Neural progenitor cell (in vitro differentiated cells): ENCODE results near the gene PROSER1. TPM values are rescaled to one million over a fixed set of nuclear protein-coding genes. Genes with fewer than 3 reads are reported as not detected.

Source experiments
- DNase-seq: peaks from one replicate; pipeline ENCODE4 v3.0.0-alpha.2; 2016; ENCODE audit warnings: low spot score
- H2AFZ ChIP-seq: fragments of 200-600 bp; sonication (generic); replicated peaks from 2 replicates; pipeline ENCODE4 v1.6.1; 2016; ENCODE audit warnings: antibody characterized with exemption
- H3F3A ChIP-seq: fragments of 200-600 bp; sonication (generic); 2 replicates; pipeline ENCODE4 v1.6.1; 2016; ENCODE audit warnings: antibody characterized with exemption, low read depth
- H3K27ac ChIP-seq: fragments of 200-600 bp; sonication (generic); 2 replicates; pipeline ENCODE4 v1.5.1; 2016; ENCODE audit warnings: mild to moderate bottlenecking
- H3K27me3 ChIP-seq: fragments of 200-600 bp; sonication (generic); 2 replicates; pipeline ENCODE4 v1.6.1; 2016; ENCODE audit warnings: mild to moderate bottlenecking, moderate library complexity
- H3K36me3 ChIP-seq: fragments of 200-600 bp; sonication (generic); 2 replicates; pipeline ENCODE4 v1.5.1; 2016
- H3K4me1 ChIP-seq: fragments of 200-600 bp; sonication (generic); 2 replicates; pipeline ENCODE4 v1.6.1; 2016; ENCODE audit warnings: mixed run types
- H3K4me2 ChIP-seq: fragments of 200-600 bp; sonication (generic); 2 replicates; pipeline ENCODE4 v1.6.1; 2016
- H3K4me3 ChIP-seq: fragments of 200-600 bp; sonication (generic); 2 replicates; pipeline ENCODE4 v1.5.1; 2016
- H3K79me2 ChIP-seq: fragments of 200-600 bp; sonication (generic); 2 replicates; pipeline ENCODE4 v1.6.1; 2016; ENCODE audit warnings: low read depth
- H3K9ac ChIP-seq: fragments of 200-600 bp; sonication (generic); 2 replicates; pipeline ENCODE4 v1.6.1; 2016
- H3K9me3 ChIP-seq: fragments of 200-600 bp; sonication (generic); 2 replicates; pipeline ENCODE4 v1.5.1; 2016; ENCODE audit warnings: low read depth
- H4K20me1 ChIP-seq: fragments of 200-600 bp; sonication (generic); 2 replicates; pipeline ENCODE4 v1.6.1; 2016; ENCODE audit warnings: low read depth
- H3K27ac Mint-ChIP-seq: 3 replicates; pipeline ENCODE4 v1.8.0; 2021; ENCODE audit warnings: mixed read lengths
- H3K27me3 Mint-ChIP-seq: 2 replicates; pipeline ENCODE4 v1.8.0; 2022; ENCODE audit warnings: low read depth, mild to moderate bottlenecking, inconsistent platforms, moderate library complexity, mixed read lengths; ENCODE audit not compliant: insufficient read depth
- H3K36me3 Mint-ChIP-seq: 3 replicates; pipeline ENCODE4 v1.8.0; 2021; ENCODE audit warnings: mixed read lengths
- H3K4me1 Mint-ChIP-seq: 3 replicates; pipeline ENCODE4 v1.8.0; 2021; ENCODE audit warnings: mixed read lengths
- H3K4me3 Mint-ChIP-seq: 3 replicates; pipeline ENCODE4 v1.8.0; 2021; ENCODE audit warnings: mild to moderate bottlenecking, moderate library complexity, mixed read lengths
- H3K9me3 Mint-ChIP-seq: 3 replicates; pipeline ENCODE4 v1.8.0; 2020; ENCODE audit warnings: mixed read lengths
- EZH2 ChIP-seq: fragments of 200-600 bp; sonication (generic); IDR thresholded peaks from 2 replicates; pipeline ENCODE4 v1.6.1; 2017; ENCODE audit warnings: antibody characterized with exemption, mild to moderate bottlenecking, moderate library complexity
- EZH2phosphoT487 ChIP-seq: fragments of 200-600 bp; sonication (generic); IDR thresholded peaks from 2 replicates; pipeline ENCODE4 v1.6.1; 2017; ENCODE audit warnings: antibody characterized with exemption
- total RNA-seq: library from RNA; depleted of rRNA; stranded (reverse); fragments of >200 nt; gene quantifications from 2 replicates; pipeline ENCODE4 v1.2.3, GENCODE V29; 2015; ENCODE audit warnings: low replicate concordance
- TF ChIP-seq, protein P1 (sequence below): fragments of 200-600 bp; sonication (generic); IDR thresholded peaks from 2 replicates; pipeline ENCODE4 v1.5.1; 2017; ENCODE audit warnings: antibody characterized with exemption, mild to moderate bottlenecking

Gene PROSER1
- total RNA-seq, 1 donor from 2014 or later, result 72.0 TPM

DNA sequence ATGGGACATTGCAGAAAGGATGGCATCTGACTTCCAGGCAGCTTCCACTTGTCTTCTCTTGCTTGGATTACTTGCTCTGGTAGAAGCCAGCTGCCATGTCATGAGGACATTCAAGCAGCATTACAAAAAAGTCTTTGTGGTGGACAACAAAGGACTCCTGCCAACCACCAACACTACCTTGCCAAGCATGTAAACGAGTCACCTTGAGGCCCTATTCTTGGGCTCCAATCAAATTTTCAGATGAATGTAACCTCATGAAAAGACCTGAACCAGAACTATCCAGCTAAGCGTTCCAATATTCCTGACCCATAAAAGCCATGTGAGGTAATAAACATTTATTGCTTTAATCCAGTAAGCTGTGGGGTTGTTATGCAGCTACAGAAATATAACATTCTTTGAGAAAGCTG is 12.5 kb downstream of the PROSER1 start:
- TF ChIP-seq, protein P1, sequence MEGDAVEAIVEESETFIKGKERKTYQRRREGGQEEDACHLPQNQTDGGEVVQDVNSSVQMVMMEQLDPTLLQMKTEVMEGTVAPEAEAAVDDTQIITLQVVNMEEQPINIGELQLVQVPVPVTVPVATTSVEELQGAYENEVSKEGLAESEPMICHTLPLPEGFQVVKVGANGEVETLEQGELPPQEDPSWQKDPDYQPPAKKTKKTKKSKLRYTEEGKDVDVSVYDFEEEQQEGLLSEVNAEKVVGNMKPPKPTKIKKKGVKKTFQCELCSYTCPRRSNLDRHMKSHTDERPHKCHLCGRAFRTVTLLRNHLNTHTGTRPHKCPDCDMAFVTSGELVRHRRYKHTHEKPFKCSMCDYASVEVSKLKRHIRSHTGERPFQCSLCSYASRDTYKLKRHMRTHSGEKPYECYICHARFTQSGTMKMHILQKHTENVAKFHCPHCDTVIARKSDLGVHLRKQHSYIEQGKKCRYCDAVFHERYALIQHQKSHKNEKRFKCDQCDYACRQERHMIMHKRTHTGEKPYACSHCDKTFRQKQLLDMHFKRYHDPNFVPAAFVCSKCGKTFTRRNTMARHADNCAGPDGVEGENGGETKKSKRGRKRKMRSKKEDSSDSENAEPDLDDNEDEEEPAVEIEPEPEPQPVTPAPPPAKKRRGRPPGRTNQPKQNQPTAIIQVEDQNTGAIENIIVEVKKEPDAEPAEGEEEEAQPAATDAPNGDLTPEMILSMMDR, result no peak
- TF ChIP-seq EZH2phosphoT487 (no peak), EZH2 (no peak)
- Mint-ChIP-seq H3K27me3 (no peaks in the 10 kb centered on the region), H3K4me3 (no peak overlapping the region), H3K36me3 (peaks cover 35% of the 10 kb centered on the region), H3K4me1 (no peaks in the 10 kb centered on the region), H3K9me3 (no peaks in the 10 kb centered on the region), H3K27ac (no peak overlapping the region)
- no peak overlapping the region for H3K27ac ChIP-seq
- peak overlapping the region; percentile 1 for H3K4me2 ChIP-seq
- no peaks in the 10 kb centered on the region for H3K27me3 ChIP-seq
- peaks cover 38% of the 10 kb centered on the region for H3K36me3 ChIP-seq
- peaks cover 32% of the 10 kb centered on the region for H3K4me1 ChIP-seq
- H4K20me1 ChIP-seq, result peaks cover 8% of the 10 kb centered on the region
- no peak overlapping the region for H3K9ac ChIP-seq
- H3K9me3 ChIP-seq, result no peaks in the 10 kb centered on the region
- H3K79me2 ChIP-seq, result peaks cover 33% of the 10 kb centered on the region
- DNase-seq, result no peak
- no peak overlapping the region for H3K4me3 ChIP-seq
- no peaks in the 10 kb centered on the region for H3F3A ChIP-seq
- no peak overlapping the region for H2AFZ ChIP-seq

DNA sequence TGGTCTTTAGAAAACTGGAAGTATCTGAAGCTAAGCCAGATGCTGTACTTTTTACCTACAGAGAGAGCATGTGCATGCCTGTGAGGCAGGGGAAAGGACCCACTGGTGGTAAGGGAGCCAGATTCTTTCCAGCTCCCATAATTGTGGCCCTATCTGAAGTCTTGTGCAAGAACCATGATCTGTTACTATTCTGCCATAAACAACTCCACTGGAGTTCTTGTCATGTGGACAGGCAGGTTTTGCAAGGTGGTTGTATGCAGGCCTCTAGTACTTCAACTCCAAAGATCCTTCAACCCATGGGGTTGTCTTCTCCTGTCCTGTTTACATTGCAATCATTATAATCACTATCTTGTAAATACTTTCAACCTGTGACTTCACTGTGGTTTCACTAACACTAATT is 14.1 kb downstream of the PROSER1 start:
- peaks cover 4% of the 10 kb centered on the region for H3F3A ChIP-seq
- Mint-ChIP-seq H3K36me3 (peaks cover 33% of the 10 kb centered on the region), H3K27ac (no peak overlapping the region), H3K4me3 (no peak overlapping the region), H3K9me3 (no peaks in the 10 kb centered on the region), H3K4me1 (no peaks in the 10 kb centered on the region), H3K27me3 (no peaks in the 10 kb centered on the region)
- no peak overlapping the region for H3K4me3 ChIP-seq
- no peak overlapping the region for H3K4me2 ChIP-seq
- H3K27me3 ChIP-seq, result no peaks in the 10 kb centered on the region
- H3K27ac ChIP-seq, result peak overlapping the region; percentile 36
- H4K20me1 ChIP-seq, result peaks cover 5% of the 10 kb centered on the region
- H2AFZ ChIP-seq, result no peak overlapping the region
- no peak overlapping the region for H3K9ac ChIP-seq
- no peak for DNase-seq
- H3K79me2 ChIP-seq, result peaks cover 16% of the 10 kb centered on the region
- H3K4me1 ChIP-seq, result peaks cover 32% of the 10 kb centered on the region
- no peak for TF ChIP-seq EZH2phosphoT487
- TF ChIP-seq EZH2, result no peak
- TF ChIP-seq, protein P1, result no peak
- no peaks in the 10 kb centered on the region for H3K9me3 ChIP-seq
- peaks cover 34% of the 10 kb centered on the region for H3K36me3 ChIP-seq

DNA sequence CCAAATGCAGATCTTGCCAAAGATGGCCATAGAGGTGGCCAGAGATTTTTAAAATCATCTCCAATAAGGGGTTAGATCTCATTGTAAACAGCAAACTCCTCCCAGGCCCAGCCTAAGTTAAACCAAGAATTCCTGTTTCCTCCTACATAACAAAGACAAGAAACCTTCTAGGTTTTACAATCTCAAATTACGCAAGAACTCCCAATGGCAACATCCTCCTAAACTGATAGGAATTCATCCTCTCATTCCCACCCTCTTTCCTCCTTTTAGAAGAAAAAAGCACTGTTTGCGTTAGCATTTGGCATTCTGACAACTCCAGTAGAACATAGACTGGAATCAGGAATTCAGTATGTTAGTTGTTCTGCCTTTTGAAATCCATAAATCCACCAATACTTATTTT is 14.6 kb downstream of the PROSER1 start:
- H3K4me1 Mint-ChIP-seq, result no peaks in the 10 kb centered on the region
- H3K79me2 ChIP-seq, result peaks cover 11% of the 10 kb centered on the region
- H4K20me1 ChIP-seq, result peaks cover under 1% of the 10 kb centered on the region
- H3K36me3 ChIP-seq, result peaks cover 33% of the 10 kb centered on the region
- no peak overlapping the region for H2AFZ ChIP-seq
- no peak overlapping the region for H3K9ac ChIP-seq
- H3K27me3 ChIP-seq, result no peaks in the 10 kb centered on the region
- peaks cover 7% of the 10 kb centered on the region for H3F3A ChIP-seq
- TF ChIP-seq, protein P1, result no peak
- no peak for TF ChIP-seq EZH2
- TF ChIP-seq EZH2phosphoT487, result no peak
- H3K4me1 ChIP-seq, result peaks cover 32% of the 10 kb centered on the region
- H3K27ac ChIP-seq, result peak overlapping the region; percentile 36
- H3K9me3 Mint-ChIP-seq, result no peaks in the 10 kb centered on the region
- no peaks in the 10 kb centered on the region for H3K27me3 Mint-ChIP-seq
- H3K4me2 ChIP-seq, result no peak overlapping the region
- H3K27ac Mint-ChIP-seq, result no peak overlapping the region
- no peak for DNase-seq
- H3K4me3 Mint-ChIP-seq, result no peak overlapping the region
- H3K36me3 Mint-ChIP-seq, result peaks cover 33% of the 10 kb centered on the region
- no peaks in the 10 kb centered on the region for H3K9me3 ChIP-seq
- no peak overlapping the region for H3K4me3 ChIP-seq
